ENCODE data around the gene KRT79. TPM values are rescaled to one million over a fixed set of nuclear protein-coding genes. Genes with fewer than 3 reads are reported as not detected.
"Not testable (repeated sequence)": the region's sequence is repeated elsewhere in the genome, so short reads cannot be mapped to it uniquely, and the experiment has no call there.

The KRT79 gene
- total RNA-seq: not detected in 2 replicates

DNA sequence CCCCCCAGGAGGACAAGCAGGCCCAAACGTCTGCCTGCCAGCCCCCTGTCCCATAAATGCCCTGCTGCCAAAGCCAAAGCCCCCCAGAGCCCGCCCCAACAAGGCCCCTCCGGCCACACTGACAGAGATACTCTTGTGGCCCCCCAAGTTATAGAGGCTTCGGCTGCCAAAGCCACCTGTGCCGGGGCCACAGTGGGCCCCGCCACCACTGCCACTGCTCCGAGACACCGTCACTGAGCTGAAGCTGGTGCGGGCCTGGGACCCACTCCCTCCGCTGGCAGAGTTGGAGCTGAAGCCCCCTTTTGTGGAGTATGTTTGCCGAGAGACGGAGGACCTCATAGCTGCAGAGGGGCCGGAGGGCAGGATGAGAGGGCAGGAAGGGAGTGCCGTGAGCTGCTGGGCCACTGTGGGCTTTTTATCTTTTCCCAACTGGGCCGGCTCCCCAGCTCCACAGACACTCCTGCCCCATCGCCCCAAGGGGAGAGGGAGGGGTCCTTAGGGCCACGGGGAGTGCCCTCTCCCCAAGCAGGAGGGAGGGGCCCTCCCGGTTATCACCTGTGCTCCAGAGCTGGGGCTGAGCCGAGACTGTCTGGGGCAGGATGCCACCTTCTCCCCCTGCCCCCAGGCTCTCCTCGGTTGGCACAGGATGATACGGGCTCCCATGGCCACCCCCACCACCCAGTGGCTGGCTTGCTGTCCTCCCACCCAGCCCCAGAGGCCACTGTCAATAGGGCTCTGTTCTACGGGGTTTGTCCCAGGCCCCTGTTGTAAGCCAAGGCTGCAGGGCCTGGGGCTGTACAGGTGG is at the start of gene KRT79:
Gene KRT79 (minus strand): TSS at position 390 of the 805 bp plus-strand sequence. CDS start 51 bp downstream, at position 339.
- no peak for DNase-seq (ENCODE audit: low read depth)

DNA sequence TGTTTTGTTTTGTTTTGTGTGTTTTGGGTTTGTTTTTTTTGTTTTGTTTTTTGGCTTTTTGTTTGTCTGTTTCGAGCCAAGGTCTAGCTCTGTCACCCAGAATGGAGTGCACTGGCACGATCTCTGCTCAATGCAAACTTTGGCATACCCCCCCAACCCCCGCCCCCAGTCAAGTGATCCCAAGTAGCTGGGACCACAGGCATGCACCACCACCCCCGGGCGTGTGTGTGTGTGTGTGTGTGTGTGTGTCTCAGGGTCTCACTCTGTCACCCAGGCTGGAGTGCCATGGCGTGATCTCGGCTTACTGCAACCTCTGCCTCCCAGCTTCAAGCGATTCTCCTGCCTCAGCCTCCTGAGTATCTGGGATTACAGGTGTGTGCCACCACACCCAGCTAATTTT is 46.4 kb upstream of the KRT79 start:
- not testable (repeated sequence) for DNase-seq (ENCODE audit: low read depth)

DNA sequence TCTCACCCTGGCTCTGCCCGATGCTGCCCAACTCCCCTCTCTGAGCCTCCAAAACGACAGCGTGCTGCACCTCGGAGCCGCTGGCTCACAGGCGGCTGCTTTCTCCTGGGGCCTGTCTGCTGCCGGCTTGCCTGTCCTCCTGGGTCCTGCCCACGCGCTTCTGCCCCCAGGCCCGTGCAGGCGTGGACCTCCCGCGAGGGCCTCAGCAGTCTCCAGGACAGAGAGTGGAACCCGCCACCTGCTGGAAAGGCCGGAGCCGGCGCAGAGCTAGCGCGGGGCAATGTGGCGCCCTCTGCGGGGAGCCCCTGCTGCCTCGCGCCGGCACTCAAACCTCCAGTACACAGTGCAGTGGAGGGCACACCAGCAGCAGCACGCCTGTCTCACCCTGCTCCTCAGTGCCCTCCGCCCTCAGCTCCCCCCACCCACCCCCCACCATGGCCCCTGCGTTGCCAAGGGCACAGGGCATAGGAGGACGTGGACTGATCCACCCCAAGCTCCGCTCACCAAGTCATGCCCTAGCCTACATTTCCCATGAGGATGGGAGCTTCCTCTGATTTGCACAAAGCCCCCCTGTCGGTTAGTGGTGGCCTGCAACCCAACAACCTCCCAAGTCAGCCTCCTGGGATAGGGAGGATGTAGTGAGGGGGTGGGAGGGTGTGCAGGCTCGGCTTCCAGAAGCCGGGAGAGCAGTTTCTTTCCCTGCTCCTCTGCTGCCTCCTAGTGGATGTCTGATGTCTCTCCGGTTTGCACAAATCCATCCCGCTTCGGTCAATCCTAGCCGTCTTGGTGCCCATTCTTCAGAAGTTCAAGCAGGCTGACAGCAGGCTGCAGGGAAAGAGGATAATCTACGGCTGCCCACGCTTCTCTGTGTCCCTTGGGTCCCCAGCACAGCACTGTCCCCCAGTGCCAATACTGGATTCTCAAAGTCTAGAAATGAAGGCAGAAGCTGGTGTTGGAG is 45.6 kb upstream of the KRT79 start:
- DNase-seq (ENCODE audit: low read depth): peak; percentile 82

DNA sequence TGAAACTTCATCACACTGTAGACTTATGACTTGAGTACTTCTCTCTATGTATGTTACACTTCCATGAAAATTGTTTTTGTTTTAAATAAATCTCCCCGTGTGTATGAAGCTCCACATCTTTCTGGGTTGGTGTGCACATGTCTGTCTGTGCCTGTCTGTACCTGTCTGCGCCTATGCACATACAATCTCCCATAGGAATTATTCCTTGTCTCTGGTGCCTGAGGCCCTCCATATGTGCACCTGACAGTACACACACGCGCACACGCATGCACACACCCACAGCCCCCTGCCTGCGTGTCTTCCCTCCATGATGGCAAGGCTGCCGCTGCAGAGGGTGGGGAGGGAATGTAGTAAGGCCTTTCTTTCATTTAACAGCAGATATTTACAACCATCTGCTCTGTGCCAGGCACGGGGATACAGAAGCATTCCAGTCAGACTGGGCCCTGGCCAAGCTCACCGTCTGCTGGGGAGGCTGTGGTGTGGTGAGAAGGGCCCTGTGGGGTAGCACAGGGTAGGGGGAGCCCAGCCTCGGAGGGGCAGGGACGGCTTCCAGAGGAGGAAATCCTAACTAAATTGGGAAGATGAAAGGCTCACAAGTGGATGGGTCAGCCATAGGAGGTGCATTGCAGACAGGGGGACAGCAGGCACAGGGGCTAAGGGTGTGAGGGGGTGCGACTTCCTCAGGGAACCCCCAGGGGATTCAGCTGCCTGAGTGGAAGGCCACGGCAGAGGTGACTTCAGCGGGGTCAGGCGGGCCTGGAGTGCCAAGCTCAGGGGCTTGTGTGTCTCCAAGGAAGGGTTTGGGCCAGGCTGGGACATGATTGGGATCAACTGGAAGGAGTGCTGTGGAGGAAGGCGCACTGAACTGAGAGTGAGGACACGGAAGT is 44.6 kb upstream of the KRT79 start:
- DNase-seq (ENCODE audit: low read depth): no peak

DNA sequence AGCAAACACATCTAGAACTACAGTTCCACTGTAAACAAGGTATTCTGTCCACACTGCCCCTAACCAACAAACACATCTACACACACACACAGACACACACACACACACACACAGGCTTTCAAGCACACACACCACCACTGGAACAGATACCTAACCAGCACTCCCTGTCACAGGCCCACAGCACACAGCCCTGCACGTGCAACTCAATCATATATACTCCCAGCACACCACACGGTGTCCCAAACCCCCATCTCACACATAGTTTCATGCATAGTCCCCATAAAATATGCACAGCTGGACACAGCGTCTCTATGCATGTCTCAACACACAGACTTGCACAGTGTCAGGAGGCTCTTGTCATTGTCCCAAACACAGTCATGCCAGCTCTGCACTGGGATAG is 43.1 kb upstream of the KRT79 start:
- no peak for DNase-seq (ENCODE audit: low read depth)

DNA sequence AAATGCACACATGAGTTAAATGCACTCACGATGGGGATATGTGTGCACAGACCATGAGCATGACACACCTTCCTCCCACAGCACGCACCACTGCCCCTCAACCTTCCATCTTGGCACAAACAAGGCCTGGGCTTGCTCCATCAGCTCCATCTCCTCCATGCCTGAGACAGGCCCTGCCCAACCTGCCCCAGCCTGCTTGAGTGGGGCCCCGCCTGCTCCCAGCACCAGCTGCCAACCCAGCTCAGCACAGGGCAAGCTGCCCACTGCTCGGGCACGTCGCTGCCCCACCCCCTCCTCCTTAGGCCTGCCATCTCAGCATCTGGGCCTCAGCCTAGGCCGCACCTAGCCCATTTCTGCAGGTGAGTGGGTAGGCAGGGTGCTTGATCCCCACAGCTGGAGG is 42.3 kb upstream of the KRT79 start:
- DNase-seq (ENCODE audit: low read depth): peak; percentile 87

DNA sequence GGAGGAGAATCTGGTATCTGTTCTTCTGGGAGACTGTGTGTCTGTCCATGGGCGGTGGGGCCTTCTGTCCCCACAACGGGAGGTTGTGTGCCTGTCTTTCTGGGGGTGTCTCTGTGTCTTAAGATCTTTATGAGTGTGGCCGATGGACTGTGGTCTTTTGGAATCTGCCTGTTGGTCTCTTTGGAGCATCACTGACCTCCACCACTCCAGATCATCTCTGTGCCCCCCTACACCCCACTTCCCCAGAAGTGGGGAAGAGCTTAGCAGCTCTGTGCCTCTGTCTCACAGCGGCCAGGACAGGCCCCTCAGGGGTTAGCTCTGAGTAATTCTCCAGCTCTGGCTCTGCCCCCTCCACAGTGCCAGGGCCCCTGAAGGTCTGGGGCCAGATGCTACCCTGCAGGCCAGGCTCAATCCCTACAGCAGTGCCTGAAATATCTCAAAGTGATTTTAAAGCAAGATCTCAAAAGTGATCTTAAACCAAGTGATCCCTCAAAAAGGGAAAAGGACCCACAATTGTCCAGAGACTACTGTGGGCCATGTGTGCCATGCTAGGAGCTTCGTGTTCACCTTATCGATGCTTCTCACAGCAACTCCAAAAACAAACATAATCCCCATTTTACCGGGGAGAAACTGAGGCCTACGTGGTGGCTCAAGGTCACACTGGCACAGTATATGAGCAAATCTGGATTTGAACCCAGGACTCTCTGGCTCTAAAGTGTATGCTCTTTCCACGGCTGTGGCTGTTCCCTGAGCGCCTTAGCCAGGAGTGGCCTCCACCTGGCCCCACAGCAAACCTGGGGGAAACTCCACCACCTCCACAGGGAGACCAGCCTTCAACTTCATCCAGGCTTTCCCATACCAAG is 40.7 kb upstream of the KRT79 start:
- no peak for DNase-seq (ENCODE audit: low read depth)

DNA sequence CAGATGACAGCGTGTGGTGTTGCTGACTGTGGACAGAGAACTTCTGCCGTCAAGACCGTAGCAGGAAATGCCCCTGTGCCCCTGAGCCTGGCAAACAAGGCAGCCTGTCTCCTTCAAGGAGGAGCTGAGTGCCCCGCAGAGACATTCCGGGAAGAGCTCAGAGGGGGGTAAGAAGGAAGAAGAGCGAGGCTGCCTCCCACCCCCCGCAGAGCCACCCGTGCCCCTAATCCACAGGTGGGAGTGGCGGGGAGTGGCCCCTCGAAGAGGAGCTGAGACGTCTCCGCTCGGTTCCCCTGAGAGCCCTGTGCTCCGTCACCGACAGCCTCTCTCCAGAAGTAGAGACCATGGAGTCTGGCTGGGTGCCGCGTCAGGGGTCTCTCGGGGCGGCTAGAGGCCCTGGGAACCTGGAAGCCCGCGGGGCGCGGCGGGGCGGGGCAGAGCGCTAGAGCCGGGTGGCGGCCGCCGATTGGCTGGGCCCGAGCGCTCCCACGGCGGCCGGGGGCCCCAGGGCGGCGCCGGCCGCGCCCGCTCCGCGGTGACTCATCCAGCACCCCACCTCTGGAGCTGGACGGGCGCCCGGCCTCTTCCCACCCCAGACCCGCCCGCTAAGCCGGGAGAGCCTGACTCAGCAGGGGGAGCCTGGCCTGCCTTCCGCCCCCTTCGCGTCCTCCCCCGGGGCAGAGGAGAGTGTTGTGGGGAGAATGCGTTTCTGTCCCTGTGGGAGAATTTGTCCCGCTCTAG is 39.9 kb upstream of the KRT79 start:
- DNase-seq (ENCODE audit: low read depth): peak; percentile 82

DNA sequence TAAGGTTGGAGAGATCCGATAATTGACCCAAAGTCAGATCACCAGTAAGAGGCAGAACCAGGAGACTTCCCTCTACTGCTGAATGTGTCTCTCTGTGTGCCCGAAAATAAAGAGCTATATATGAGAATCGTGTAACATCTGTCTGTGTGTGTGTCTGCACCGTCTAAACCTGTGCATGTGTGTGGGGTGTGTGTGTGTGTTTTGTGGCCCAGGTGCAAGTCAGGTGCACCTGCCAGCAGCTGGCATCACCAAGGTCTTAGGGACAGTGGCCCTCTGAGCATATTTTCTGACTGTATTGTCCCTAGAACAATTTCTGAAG is 39.4 kb upstream of the KRT79 start:
- no peak for DNase-seq (ENCODE audit: low read depth)

DNA sequence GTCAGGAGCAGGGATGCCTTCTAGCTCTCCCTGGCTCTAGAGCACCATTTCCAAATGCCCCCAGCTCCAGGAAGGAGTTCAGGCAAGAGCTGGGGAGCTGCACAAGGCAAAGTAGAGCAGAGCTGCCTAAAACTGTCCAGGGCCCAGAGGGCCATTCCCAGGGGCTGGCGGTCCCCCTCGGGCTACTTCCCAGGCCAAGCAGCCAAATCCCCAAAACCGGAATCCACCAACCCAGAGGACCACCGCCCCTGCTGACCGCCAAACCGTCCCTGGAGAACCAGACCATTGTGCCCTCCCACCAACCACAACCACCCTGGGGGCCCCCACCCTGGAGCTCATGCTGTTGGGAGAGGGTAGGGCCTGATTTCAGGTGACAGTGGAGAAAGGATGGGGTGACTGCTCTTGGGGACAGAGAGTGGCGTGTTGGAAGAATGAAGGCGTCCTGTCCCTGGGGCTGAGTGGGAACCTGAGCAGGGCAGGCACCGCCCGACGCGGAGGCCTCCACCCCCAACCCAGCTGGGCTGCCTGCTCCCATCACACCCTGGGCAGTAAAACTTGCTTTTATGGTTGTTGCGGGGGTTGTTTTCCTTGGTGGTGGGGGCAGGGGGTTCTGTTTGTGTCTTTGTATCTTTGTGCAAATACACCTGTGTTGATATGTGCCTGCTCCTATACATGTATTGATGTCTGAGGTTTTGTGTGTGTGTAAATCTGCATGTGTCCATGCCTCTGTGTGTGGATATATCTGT is 38.7 kb upstream of the KRT79 start:
- DNase-seq (ENCODE audit: low read depth): no peak

DNA sequence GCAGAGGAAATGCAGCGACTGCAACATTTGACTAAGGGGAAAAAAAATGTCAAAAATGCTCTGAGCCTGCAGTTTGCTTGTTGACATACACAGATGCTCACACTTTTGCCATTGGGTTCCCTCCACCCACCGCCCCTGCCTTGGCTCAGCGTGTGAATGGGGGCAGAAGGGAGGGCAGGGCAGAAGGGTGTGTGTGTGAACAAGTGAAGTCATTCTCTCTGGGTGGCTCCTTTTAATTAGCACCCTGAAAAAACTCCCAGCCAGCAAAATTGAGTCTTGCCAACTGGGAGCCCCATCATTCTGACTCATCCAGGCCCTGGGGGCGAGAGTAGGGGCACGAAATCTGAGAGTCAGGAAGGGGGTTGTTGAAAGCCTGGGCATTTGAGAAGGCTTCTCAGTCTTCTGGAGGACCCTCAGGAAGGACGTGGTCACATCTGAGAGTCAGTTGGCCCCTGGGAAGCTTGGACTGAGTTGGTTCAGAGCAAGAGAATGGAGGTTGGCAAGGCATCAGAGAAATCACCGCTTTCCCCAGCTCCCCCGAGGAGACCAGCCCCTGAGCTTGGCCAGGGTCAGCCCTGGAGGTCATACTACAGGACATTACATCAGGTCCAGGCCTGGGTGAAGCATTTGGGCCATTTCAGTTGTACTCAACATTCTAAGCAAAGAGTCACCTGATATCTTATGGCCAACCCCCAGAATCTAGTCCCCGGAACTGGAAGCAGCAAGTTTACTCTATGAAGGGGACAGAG is 37.4 kb upstream of the KRT79 start:
- DNase-seq (ENCODE audit: low read depth): peak; percentile 90

DNA sequence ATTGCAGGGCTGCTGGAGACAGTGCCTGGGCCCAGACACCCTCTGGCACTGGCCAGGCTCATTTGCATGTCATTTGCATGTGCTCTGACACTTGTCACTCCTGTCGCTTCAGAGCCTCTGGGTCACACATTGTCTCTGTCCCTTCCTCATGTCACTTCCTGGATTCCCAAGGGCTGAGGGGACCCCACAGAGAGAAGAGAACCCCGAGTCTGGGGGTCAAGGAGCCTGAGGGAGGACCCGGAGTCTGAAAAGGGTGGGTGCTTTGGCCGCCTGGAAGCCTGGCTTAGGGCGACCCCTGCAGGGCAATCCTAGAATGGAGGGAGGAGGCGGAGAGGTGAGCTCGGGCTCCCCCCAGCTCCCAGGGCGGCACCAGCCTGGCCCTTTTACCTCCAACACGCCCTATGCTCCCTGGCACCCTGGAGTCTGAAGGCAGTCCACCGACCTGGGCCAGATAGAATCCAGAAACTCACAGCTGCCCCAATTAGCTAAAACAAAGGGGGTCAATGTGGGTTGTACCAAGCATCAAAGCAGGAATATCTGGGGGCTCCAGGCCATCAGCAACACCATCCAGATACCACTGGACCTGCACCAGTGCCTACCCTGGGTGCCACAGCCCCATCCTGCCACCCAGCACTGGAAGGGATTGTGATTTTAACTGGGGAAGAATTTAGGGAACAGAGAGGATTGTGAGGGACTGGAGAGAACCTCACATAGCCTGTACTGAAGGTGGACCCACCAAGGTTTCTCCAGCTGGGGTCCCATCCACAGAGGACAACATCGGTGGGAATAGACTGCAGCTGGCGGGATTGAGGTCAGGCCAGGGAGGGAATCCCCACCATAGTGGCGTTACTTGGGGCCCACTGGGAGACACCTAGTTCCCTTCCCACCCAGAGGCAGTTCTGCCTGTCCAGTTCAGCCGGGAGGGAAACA is 36.5 kb upstream of the KRT79 start:
- no peak for DNase-seq (ENCODE audit: low read depth)

DNA sequence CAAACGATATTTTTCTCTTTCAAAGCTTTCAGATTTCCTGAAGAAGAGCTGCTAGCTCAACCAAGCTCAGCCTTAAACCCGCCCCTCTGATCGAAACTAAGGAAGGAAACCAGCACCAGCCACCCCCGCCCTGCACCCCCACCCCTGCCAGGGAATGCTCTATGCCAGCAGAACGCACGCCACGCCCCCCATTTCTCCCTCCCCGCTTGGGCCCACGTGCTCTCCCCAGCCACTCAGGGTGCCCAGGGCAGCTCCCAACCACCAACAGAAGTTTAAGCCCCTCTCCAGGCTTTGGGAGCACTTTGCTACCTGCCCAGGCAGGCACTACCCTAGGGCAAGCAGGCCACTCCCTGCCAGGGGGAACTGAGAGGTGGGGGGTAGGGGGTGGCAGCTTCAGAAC is 33.5 kb upstream of the KRT79 start:
- DNase-seq (ENCODE audit: low read depth): no peak

DNA sequence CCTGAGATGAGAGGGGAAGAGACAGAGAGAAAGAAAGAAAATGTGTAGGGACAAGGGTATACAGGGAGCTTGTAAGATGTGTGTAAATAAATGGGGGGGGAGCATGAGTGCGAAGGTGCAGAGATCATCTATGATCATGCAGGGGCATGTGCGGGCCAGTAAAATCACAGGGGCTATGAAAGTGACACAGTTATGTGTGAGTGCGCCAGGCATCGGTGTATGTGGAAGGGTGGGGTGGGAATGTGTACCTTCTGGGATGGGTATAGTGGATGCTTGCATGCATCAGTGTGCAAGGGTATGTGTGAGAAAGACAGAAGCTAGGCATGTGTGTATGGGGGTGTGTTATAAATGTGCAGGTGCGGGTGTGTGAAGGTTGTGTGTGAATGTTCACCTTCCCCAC is 33.0 kb upstream of the KRT79 start:
- DNase-seq (ENCODE audit: low read depth): no peak

DNA sequence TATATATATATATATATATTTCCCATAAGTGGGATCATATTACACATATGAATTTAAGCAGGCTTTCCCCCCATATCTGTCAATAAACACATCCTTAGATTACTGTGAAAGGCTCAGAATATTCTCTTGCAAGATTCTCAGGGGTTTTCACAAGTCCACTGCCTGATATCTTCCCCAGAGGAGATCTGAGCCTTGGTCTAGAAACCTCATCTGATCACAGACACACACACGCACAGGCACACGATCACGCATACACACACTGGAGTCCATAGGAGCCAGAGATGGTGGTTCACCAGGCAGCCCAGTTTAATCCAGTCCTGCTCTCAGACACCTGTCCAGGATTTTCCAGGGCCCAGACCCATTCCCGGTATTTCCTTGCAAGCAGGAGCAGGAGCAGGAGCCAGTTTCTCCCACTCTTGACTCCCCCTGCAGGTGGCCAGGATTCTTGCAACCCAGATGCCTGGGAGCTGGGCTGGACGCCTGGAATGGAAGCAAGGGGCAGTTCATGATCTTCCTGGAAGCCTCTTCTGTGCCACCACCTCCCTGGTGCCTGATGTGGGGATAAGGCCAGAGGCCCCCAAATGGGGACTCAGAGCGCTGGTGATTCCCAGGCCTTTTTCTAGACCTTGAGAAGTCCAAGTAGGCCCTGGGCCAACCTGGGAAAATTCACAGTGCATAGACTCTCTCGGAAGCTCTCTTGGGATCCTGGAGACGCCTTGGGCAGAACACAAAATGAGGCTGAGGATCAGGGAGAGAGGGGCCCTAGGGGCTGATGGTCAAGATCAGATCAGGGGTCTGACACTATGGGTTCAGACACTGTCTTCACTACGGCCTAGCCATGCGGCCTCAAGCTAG is 31.2 kb upstream of the KRT79 start:
- peak; percentile 66 for DNase-seq (ENCODE audit: low read depth)

DNA sequence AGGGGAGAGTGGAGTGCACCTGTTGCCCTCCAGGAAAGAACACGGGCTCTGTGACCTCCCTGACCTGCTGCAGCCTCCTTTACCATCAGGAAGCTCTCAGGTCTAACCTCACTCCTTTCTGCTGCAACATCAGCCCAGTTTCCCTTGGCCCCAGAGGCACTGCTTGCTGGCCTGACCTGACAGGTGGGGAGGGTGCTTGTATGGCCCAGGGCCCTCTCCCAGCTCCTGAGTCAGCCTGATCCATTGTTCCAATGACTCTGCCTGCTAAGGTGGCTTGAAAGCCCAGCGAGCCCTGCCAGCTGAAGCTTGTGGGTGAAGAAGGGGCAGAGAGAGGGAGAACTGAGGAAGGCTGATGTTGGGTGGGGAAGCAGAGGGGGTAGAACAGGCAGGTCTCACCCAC is 27.9 kb upstream of the KRT79 start:
- no peak for DNase-seq (ENCODE audit: low read depth)

DNA sequence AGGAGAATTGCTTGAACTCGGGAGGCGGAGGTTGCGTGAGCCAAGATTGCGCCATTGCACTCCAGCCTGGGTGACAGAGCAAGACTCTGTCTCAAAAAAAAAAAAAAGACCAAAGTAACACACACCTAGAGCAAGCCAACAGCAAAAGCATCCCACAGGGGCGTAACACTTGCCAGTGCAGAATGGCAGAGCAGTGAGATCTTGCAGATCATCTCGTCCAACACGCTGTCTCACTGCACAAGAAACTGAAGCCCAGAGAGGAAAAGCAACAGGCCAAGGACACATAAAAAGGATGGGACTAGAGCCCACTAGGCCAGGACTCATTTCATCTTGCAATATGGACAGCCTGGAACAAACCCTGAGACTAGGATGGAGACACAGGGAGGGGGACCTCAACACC is 27.4 kb upstream of the KRT79 start:
- DNase-seq (ENCODE audit: low read depth): no peak

Data from renal cortical epithelial cell (primary cell).